8988T (cell line): Measurements from ENCODE around the gene OGG1.
A peak's percentile ranks its signal among the peaks of the same experiment; 100 is the strongest.

Experiments used
- DNase-seq: peaks from one replicate; pipeline ENCODE4 v3.0.0; 2011

The OGG1 gene

GRCh38 chr3:9729419-9729818, 20.3 kb upstream of the OGG1 start:
- no peak for DNase-seq

DNA sequence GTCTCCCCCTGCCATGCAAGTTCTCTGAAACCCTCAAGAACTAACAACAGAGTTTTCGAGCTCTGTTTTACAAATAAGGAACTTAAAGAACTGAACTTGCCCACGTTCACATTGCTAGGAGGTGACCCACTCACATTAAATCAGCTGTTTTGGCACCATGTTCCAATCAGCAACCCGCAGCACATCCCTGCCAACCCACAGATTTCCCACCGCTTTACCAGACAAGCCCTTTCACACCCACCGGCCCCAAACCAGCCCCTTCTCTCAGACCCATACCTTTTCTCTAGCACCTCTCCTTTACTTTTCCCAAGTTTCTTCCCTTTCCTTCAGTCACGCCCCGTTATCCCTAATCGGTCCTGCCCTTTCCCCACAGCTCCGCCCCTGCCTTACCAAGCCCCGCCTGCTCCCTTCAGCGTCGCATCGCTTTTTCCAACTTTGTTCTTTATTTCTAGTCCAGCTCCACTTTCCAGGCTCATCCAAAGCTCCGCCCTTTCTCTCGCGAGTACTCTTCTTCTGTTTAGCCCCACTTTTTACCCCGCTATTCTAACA, 19.0 kb upstream of the OGG1 start:
- peak; percentile 52 for DNase-seq

GRCh38 chr3:9731206-9732079, 18.3 kb upstream of the OGG1 start, which contains the start of gene BRPF1:
BRPF1 (plus strand) TSS chr3:9731735; CDS start chr3:9734141, 2,406 bp downstream.
- peak; percentile 98 for DNase-seq

DNA sequence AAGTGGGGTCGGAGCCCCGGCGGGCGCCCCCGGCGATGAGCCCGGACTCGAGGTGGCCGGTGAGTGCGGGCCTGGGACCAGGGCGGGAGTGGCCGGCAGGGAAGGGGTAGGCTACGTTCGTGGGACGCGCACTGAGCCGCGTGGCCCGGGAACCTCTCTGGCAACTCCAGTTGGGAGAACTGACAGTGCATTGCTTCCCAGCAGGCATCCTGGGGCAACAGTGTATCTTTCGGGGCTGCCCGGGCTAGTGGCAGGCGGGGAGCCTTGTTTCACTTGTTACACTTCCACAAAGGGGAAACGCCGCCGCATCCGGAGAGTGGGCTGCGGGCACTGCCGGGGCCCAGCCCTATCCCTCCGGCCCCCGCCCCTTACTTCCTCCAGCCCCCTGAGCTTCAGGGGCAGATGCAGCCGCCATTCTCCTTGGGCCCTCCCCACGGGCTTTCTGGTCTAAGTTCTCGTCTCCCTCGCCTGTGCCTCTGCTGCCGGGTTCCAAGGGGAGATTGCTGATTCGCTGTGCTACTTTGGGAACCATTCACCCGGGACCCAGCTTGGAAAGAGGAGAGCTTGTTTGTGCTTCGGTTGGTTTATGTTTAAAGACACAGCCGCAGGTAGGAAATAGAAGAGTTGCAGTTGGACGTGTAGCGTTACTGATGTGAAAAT, 17.5 kb upstream of the OGG1 start:
- peak; percentile 45 for DNase-seq

DNA sequence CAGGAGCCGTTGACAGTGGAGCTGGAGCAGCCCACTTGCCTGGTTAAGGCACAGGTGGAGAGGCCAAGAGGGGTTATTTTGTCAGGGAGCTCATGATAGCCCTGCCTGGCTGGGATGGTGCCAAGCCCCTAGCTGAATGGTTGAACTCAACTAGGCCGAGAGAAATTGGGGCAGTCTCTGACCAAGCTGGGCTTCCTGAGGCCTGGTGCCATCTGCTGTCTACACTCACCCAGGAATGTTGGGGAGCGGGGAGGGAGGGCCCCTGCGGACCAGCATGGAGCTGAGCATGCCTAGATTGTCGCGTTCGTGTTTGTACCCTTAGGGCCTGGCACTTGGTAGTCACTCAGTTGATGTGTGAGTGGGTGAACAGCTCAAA, 17.0 kb upstream of the OGG1 start:
- no peak for DNase-seq

GRCh38 chr3:9736831-9737230, 12.9 kb upstream of the OGG1 start:
- no peak for DNase-seq

- DNase-seq, result no peak
Observed at GRCh38 chr3:9739181-9739580, 10.6 kb upstream of the OGG1 start.

- DNase-seq, result no peak
Observed at GRCh38 chr3:9742560-9742959, 7.2 kb upstream of the OGG1 start.

- DNase-seq, result no peak
Observed at GRCh38 chr3:9743548-9743947, 6.2 kb upstream of the OGG1 start.

GRCh38 chr3:9744162-9744561, 5.6 kb upstream of the OGG1 start:
- no peak for DNase-seq

- DNase-seq, result no peak
Observed at GRCh38 chr3:9745521-9745920, 4.2 kb upstream of the OGG1 start.

- DNase-seq, result no peak
Observed at GRCh38 chr3:9746330-9746729, 3.4 kb upstream of the OGG1 start.

DNA sequence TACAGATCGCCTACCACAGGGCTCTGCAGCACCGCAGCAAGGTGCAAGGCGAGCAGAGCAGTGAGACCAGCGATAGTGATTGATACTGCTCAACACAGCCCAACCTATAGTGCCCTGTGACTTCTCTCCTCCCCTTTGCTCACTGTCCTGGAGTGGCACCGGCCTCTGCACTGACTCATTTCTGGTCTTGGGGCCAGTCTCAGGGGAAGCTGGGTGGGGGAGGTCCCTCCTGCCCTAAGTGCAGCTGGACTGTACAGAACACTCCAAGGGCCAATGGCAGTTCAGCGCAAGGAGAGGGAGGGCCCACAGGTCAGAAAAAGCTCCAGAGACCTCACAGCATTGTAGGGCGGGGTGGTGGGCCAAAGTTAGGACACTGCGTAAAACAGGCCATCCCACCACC, 2.5 kb upstream of the OGG1 start:
- DNase-seq, result no peak

GRCh38 chr3:9748031-9748430, 1.7 kb upstream of the OGG1 start:
- DNase-seq, result no peak

DNA sequence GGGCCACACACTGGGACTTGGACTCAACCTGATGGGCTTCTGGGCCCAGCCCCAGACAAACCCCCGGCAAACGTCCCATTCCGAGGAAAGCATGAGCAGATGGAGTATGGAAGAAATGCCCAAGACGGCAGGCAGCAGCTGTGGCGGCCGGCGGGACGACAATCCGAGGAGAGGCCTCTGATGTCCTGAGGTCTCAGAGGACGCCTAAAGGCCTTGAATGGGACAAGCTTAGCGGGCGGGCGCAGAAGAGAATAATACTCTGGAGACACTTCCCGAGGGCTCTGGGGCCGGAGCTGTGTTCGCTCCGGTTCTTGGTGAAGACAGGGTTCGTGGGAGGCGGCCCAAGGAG, 482 bp upstream of the OGG1 start:
- no peak for DNase-seq

DNA sequence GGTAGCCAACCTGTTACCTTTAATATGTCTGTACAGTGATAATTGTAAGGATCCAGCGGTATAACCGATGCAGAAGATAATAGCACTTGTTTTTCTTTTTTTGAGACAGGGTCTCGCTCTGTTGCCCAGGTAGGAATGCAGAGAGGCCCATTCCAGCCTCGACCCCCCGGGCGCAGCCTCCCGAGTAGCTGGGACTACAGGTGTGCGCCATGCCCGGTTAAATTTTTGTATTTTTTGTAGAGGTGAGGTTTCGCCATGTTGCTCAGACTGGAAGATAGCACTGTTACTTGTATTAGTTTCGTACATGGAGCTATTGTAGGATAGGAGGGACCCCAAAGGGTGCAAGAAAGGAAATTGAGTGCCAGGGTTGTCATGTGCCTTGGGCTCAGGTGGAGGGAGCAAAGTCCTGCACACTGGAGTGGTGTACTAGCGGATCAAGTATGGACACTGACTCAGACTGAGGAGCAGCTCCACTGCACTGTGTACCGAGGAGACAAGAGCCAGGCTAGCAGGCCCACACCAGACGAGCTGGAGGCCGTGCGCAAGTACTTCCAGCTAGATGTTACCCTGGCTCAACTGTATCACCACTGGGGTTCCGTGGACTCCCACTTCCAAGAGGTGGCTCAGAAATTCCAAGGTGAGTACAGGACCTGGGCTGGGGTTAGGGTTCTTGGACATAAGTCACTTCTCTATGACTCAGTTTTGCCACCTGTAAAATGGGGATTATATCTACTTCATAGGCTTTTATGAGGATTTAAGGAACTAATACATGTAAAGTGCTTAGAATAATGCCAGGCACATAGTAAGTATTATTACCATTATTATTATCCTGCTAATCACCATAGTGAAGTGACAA, 1.0 kb downstream of the OGG1 start:
- DNase-seq, result no peak

DNA sequence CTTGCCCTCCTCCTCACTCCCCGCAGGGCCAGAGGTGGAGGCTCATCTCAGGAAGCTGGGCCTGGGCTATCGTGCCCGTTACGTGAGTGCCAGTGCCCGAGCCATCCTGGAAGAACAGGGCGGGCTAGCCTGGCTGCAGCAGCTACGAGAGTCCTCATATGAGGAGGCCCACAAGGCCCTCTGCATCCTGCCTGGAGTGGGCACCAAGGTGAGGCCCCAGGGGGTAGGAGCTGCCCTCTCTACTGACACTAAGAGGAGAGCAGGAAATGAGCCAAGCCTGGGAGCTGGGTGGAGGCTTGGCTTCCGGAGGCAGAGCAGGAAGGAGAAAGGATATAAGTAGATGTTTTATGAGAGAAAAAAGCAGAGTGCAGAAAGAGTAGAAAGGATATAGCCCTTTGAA, 4.9 kb downstream of the OGG1 start:
- DNase-seq, result no peak

DNA sequence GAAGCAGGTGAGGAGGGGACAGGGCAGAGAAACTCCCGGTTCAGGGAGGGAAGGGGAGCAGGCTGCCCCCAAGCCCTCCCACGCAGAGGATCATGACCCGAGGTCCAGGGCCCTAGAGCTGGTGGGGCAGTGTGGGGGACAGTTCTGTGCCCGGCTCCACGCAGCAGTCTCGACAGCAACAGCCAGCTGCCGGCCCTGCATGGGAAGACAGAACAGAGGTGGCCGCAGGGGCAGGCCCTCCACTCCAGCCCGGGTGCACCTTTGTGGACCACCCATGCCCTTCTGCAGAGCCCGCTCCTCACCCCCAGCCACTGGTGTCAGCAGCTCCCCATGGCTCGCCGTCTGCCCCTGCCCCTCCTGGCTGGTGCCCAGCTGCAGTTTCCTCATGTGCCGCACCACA, 7.7 kb downstream of the OGG1 start:
- DNase-seq, result no peak

DNA sequence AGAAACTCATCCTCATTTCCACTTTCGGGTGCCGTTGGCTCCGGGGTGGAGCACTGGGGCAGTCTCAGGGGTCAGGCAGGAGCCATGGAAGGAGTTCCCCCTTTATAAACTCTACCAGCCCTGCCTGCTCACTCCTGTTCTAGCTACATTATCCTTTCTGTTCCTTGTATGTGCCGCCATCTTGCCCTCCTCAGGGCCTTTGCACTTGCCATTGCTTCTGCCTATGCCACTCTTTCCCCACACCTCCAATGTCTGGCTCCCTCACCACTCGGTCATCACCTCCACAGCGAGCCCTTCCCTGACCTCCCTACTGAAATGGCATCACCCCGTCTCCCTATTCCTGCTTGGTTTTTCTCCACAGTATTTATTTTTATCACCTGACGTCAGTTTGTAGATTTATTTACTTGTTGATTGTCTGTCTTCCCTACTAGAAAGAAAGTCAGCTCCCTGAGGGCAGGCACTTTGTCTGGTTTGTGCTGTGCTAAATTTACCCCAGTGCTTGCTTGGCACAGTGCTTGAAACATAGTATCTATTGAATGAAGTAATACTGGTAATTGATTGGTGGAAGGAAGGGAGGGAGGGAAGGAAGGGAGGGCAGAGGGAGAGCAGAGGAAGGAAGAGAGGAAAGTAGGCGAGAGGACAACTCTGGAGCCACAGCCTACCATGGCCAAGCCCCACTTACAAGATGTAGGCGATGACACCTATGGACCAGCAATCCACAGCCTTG, 11.2 kb downstream of the OGG1 start:
- no peak for DNase-seq

DNA sequence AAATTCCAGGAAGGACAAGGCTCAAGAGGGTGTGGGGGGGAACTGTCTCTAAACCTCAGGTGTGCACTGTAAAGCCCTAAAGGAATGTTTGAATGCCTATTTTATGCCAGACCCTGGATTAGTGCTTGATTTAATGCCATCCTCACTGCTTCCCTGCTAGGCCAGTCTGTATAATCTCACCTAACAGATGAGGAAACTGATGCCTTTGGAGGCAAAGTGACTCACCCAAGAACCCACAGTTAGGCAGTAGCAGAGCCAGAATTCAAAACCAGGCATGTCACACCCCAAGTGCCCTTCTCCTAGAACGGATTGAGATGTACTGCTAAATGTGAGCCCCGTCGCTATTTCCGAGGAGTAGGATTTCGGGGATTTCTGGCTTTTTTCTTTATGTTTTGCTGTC, 12.2 kb downstream of the OGG1 start:
- no peak for DNase-seq

- DNase-seq, result no peak
Observed at GRCh38 chr3:9762871-9763270, 13.1 kb downstream of the OGG1 start.

GRCh38 chr3:9765865-9766264, 16.1 kb downstream of the OGG1 start:
- no peak for DNase-seq

GRCh38 chr3:9767418-9767817, 17.7 kb downstream of the OGG1 start:
- no peak for DNase-seq
